ENCODE data around the gene WNT16.

WNT16 gene, protein sequence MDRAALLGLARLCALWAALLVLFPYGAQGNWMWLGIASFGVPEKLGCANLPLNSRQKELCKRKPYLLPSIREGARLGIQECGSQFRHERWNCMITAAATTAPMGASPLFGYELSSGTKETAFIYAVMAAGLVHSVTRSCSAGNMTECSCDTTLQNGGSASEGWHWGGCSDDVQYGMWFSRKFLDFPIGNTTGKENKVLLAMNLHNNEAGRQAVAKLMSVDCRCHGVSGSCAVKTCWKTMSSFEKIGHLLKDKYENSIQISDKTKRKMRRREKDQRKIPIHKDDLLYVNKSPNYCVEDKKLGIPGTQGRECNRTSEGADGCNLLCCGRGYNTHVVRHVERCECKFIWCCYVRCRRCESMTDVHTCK

DNA sequence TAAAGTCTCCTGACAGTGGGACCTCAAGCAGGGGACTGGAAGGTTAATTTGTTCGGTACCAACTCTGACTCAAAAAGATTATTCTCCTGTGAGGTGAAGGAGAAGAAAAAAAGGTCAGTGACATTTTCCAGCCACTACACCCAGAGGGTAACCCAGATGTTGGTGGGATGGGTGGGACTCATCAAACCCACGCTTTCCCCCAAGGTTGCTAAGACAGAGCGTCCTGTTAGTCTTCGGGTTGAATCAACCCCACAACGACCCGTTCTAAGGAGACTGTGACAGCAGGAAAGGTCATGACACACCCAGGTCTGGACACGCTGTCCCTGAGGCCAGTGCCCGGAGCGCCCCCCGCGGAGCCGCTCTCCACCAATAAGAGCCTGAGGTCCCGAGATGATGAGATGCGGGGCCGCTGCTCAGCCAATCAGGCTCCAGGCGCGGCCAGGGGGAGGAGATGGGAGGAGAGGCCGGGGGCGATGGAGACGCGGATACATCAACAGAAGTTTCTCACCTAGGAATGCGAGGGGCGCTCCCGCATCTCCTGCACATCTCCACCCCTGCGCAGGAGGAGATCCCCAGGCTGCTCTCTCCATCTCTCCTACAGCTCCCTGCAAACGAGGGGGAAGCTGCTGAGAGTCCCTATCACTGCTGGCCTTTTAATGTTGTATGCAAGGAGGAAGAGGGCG, at the start of gene WNT16:
TSS of gene WNT16 (plus strand) at position 493 of the 683 bp plus-strand sequence. CDS start 293 bp downstream, outside the sequence.
- TF ChIP-seq, protein P1, sequence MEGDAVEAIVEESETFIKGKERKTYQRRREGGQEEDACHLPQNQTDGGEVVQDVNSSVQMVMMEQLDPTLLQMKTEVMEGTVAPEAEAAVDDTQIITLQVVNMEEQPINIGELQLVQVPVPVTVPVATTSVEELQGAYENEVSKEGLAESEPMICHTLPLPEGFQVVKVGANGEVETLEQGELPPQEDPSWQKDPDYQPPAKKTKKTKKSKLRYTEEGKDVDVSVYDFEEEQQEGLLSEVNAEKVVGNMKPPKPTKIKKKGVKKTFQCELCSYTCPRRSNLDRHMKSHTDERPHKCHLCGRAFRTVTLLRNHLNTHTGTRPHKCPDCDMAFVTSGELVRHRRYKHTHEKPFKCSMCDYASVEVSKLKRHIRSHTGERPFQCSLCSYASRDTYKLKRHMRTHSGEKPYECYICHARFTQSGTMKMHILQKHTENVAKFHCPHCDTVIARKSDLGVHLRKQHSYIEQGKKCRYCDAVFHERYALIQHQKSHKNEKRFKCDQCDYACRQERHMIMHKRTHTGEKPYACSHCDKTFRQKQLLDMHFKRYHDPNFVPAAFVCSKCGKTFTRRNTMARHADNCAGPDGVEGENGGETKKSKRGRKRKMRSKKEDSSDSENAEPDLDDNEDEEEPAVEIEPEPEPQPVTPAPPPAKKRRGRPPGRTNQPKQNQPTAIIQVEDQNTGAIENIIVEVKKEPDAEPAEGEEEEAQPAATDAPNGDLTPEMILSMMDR (IDR thresholded peaks at IDR 0.05; ENCODE audit: insufficient read depth, low read length, poor library complexity, severe bottlenecking), result no peak
- peak within 1 kb of the TSS; percentile 39 for H3K4me3 ChIP-seq (replicated peaks; ENCODE audit: low read depth, low read length)
- DNase-seq (ENCODE audit: extremely low read depth, insufficient read length), result no peak

DNA sequence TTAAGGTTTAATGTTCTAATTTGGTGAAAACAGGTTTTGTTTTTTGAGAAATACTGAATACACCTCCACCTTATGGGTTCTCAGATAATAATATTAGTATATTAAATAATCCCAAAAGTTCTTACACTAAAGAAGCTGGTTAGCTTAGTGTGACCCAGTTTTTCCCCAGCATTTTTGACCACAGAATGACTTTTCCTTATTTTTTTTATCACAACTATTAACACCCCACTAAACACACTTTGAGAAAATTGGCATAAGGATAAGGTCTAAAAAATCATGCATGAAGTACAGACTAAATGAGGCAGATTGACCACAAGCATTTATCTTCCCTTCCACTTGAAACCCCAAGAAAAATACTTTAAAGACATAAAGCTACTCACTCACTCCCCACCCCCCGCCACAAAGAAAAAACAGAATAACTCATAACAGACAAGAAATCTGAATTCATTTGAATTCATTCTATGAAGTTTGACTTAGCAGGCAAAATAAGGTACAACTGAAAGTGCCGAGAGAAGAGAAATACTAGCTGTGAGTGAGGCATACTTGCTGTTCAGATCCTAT, 49.7 kb upstream of the WNT16 start:
- TF ChIP-seq, protein P1 (IDR thresholded peaks at IDR 0.05; ENCODE audit: insufficient read depth, low read length, poor library complexity, severe bottlenecking), result no peak
- DNase-seq (ENCODE audit: extremely low read depth, insufficient read length), result peak; percentile 26
- no peak overlapping the region; the same call in 1 of the 2 replicates for H3K4me3 ChIP-seq (replicated peaks; ENCODE audit: low read depth, low read length)
- H3K27me3 ChIP-seq (replicated peaks; ENCODE audit: control insufficient read depth, insufficient read depth, low read length), result no peaks in the 10 kb centered on the region
- no peaks in the 10 kb centered on the region for H3K36me3 ChIP-seq (ENCODE audit: control insufficient read depth, insufficient read depth, low read length)

More for the DNA sequence above, at the start of gene WNT16:
- Histone ChIP-seq H3K27me3 (replicated peaks; ENCODE audit: control insufficient read depth, insufficient read depth, low read length) (peaks cover 5% of the 10 kb centered on the region), H3K36me3 (ENCODE audit: control insufficient read depth, insufficient read depth, low read length) (no peaks in the 10 kb centered on the region)

DNA sequence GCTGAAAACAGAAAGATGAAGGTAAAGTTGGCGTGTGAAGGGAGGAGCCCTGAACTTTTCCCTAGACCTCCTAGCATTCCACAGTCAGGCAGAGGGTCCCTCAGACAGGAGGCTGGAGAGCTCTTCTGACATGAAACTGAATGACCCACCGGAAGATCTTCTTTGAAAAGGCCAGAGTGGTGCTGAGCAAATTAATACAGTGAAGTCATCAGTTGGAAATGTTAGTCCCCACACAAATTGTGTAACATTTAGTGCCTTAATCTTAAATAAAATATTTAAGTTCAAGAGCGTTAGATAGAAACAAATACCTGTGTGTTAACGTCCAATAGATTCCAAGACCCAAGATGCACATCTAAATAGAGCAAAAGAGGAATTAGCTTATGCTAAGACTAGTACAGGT, 49.0 kb upstream of the WNT16 start:
- DNase-seq (ENCODE audit: extremely low read depth, insufficient read length), result no peak
- H3K36me3 ChIP-seq (ENCODE audit: control insufficient read depth, insufficient read depth, low read length), result no peaks in the 10 kb centered on the region
- no peak overlapping the region for H3K4me3 ChIP-seq (replicated peaks; ENCODE audit: low read depth, low read length)
- TF ChIP-seq, protein P1 (IDR thresholded peaks at IDR 0.05; ENCODE audit: insufficient read depth, low read length, poor library complexity, severe bottlenecking), result no peak
- H3K27me3 ChIP-seq (replicated peaks; ENCODE audit: control insufficient read depth, insufficient read depth, low read length), result no peaks in the 10 kb centered on the region

DNA sequence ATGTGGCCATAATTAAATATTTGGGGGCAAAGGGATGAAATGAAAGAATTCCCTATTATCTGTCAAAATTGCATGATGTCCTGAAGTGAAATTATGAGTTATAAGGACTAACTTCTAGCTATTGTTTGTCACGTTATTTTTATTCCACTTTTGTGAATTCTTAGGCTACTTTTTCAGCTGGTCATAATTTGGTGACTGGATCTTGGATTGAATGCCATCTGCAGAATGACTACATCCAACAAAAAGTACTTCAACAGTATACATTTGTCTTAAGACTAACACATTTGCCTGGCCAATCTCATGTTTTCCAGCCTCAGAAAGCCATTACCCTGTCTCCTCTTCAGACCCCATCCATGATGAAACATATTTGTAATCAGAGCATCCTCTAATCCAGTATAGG, 48.1 kb upstream of the WNT16 start:
- H3K36me3 ChIP-seq (ENCODE audit: control insufficient read depth, insufficient read depth, low read length), result no peaks in the 10 kb centered on the region
- no peak for DNase-seq (ENCODE audit: extremely low read depth, insufficient read length)
- no peak overlapping the region for H3K4me3 ChIP-seq (replicated peaks; ENCODE audit: low read depth, low read length)
- TF ChIP-seq, protein P1 (IDR thresholded peaks at IDR 0.05; ENCODE audit: insufficient read depth, low read length, poor library complexity, severe bottlenecking), result no peak
- no peaks in the 10 kb centered on the region for H3K27me3 ChIP-seq (replicated peaks; ENCODE audit: control insufficient read depth, insufficient read depth, low read length)

DNA sequence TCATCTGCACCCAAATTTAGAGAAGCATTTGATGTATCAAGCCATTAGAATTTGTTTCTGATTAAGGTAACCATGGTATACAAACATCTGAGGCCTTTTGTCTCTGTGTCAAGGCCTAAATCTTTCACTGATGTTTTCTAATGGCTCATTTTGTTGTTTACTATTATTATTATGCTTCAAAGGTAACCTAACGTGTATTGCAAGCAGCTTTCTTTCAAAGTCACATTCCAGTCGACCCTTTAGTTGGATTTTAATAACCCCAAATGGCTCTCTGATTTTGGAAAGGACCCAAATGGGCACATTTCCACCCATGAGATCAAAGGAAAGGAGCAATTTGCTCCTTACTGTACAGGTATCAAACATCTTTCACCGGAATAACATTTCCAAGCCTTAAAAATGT, 46.7 kb upstream of the WNT16 start:
- TF ChIP-seq, protein P1 (IDR thresholded peaks at IDR 0.05; ENCODE audit: insufficient read depth, low read length, poor library complexity, severe bottlenecking), result no peak
- Histone ChIP-seq H3K27me3 (replicated peaks; ENCODE audit: control insufficient read depth, insufficient read depth, low read length) (no peaks in the 10 kb centered on the region), H3K4me3 (replicated peaks; ENCODE audit: low read depth, low read length) (no peak overlapping the region), H3K36me3 (ENCODE audit: control insufficient read depth, insufficient read depth, low read length) (no peaks in the 10 kb centered on the region)
- DNase-seq (ENCODE audit: extremely low read depth, insufficient read length), result no peak

All from GM06990 (cell line).